GM06990 (cell line): ENCODE measurements around the gene KCNQ5.

Source experiments
- DNase-seq: peaks from one replicate; pipeline ENCODE4 v3.0.0-alpha.2; 2011; ENCODE audit not compliant: insufficient read length; ENCODE audit errors: extremely low read depth
- H3K27me3 ChIP-seq: replicated peaks from 2 replicates; pipeline ENCODE4 v1.6.0; 2011; ENCODE audit warnings: low read length; ENCODE audit not compliant: control insufficient read depth, insufficient read depth
- H3K36me3 ChIP-seq: 2 replicates; pipeline ENCODE4 v1.5.1; 2011; ENCODE audit warnings: low read length; ENCODE audit not compliant: control insufficient read depth, insufficient read depth
- H3K4me3 ChIP-seq: replicated peaks from 2 replicates; pipeline ENCODE4 v1.5.1; 2011; ENCODE audit warnings: low read depth, mild to moderate bottlenecking, control low read depth, low read length
- CTCF ChIP-seq: IDR thresholded peaks from 2 replicates; pipeline ENCODE4 v1.5.1; 2011; ENCODE audit warnings: low read length, control low read depth, mild to moderate bottlenecking, inconsistent platforms; ENCODE audit not compliant: insufficient read depth, poor library complexity, severe bottlenecking

The KCNQ5 gene

DNA sequence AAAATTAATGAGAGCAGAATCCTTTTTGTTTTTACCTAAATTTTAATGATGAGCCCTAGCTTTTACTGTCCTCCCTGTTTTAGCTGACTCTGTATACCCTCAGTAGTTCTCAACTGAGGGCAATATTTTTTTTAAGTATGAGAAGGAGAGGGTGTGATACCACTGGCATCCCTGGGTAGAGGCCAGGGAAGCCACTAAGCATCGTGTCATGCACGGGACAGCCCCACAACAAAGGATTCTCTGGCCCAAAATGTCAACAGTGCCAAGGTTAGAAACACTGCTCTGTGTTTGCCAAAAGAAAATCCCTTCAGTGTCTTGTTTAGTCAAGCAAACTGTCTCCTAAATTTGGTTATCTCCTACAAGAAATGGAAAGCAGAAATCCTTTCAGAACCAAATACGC is 210.4 kb downstream of the KCNQ5 start:
- no peak for TF ChIP-seq CTCF
- DNase-seq, result no peak
- no peaks in the 10 kb centered on the region for H3K27me3 ChIP-seq
- H3K36me3 ChIP-seq, result no peaks in the 10 kb centered on the region
- no peak overlapping the region for H3K4me3 ChIP-seq

GRCh38 chr6:72835749-72836148 is 213.9 kb downstream of the KCNQ5 start:
- no peaks in the 10 kb centered on the region for H3K36me3 ChIP-seq
- no peaks in the 10 kb centered on the region for H3K27me3 ChIP-seq
- no peak overlapping the region for H3K4me3 ChIP-seq
- no peak for DNase-seq
- TF ChIP-seq CTCF, result no peak

DNA sequence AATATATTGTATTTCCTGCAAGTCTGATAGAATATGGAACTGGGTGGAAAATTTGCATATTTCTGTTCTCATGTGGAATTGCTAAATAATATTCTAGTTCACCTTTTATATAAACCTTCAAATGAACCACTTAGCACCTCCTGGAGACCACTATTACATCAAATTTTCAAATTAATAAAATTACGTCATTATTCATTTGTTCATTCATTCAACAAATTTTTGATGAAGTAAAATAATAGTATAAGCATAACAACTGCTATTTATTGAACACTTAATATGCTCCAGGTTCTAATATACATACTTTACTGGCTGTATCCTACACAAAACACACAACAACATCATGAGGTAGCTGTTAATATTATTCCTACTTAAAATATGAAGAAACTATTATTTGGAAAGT is 215.1 kb downstream of the KCNQ5 start:
- H3K27me3 ChIP-seq, result no peaks in the 10 kb centered on the region
- no peak for DNase-seq
- no peaks in the 10 kb centered on the region for H3K36me3 ChIP-seq
- no peak for TF ChIP-seq CTCF
- no peak overlapping the region for H3K4me3 ChIP-seq

DNA sequence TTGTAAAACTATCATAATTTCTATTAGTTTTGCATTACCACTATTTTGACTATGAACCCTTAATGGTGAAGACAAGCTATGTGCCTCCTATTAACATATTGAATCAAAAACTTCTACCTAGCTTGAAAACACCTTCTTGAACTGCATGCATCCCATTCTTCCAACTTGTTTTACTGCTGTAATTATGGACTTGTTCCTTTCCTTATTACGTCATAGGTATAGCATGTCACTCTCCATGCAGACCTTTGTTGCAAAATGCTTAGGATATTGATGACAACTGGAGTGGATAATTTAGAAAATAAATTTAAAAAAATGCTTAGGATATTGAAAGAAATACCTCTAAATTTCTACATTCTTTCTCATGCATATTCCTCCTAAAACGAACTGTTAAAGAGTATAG is 219.3 kb downstream of the KCNQ5 start:
- DNase-seq, result no peak
- no peak for TF ChIP-seq CTCF

DNA sequence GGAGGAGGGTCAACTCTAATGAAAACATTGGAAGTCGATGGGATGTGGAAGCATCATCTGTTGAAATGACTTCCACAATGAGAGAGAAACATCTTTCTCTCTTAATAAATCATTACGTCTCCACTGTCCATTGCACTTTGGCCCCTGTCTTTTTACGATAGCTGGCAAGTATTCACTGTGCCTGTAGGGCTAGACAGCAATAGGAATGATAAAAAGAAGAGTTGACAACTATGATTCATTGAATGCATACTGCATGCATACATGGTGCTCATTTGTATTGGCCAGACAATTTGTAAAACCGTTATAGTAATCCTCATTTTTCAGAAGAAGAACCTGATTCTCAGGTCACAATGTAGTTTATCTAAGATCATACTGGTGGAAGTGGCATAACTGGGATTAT is 220.3 kb downstream of the KCNQ5 start:
- TF ChIP-seq CTCF, result no peak
- DNase-seq, result no peak
- no peak overlapping the region for H3K4me3 ChIP-seq
- H3K27me3 ChIP-seq, result no peaks in the 10 kb centered on the region
- H3K36me3 ChIP-seq, result no peaks in the 10 kb centered on the region

More for the DNA sequence above, 219.3 kb downstream of the KCNQ5 start:
- H3K36me3 ChIP-seq, result no peaks in the 10 kb centered on the region
- no peak overlapping the region for H3K4me3 ChIP-seq
- no peaks in the 10 kb centered on the region for H3K27me3 ChIP-seq

DNA sequence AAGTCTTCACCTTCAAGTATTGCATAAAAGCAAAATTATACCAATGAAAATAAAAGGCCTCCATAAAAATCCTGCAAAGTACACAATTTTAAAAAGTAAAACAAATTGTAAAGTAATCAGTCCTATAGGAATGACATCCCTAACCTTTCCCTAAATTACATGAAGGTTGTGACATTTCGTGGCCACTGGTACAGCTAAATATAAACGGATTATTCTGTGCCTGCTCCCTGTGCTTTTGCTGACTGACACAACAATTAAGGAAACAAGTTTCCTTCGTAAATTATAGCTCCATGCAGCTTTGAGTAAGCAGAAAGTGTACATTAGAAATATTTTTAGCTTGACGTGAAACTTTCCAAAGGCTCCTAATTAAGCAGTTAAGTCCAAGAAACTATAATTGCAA is 222.8 kb downstream of the KCNQ5 start:
- Histone ChIP-seq H3K36me3 (no peaks in the 10 kb centered on the region), H3K4me3 (no peak overlapping the region), H3K27me3 (no peaks in the 10 kb centered on the region)
- DNase-seq, result no peak
- TF ChIP-seq CTCF, result no peak
